ENCODE results near the gene ZFAND2A.

DNA sequence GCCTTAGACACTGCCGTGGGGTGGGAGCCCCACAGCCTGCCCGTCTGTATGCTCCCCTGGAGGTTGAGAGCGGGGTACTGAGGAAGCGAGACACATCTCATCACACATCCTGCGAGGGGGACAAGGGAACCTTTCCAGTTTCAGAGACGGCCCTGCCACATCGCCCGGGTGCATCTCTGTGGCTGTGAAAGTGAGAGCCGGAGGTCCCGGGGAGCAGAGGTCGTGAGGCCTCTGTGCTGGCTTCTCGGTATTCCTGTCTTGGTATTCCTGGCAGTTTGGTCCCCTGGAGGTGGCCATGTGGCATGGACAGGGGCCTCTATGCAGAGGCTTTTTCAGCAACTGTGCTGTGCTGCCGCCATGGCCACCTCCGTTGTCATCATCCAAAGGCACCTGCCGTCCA is 41.9 kb upstream of the ZFAND2A start:
- TF ChIP-seq, protein P1, sequence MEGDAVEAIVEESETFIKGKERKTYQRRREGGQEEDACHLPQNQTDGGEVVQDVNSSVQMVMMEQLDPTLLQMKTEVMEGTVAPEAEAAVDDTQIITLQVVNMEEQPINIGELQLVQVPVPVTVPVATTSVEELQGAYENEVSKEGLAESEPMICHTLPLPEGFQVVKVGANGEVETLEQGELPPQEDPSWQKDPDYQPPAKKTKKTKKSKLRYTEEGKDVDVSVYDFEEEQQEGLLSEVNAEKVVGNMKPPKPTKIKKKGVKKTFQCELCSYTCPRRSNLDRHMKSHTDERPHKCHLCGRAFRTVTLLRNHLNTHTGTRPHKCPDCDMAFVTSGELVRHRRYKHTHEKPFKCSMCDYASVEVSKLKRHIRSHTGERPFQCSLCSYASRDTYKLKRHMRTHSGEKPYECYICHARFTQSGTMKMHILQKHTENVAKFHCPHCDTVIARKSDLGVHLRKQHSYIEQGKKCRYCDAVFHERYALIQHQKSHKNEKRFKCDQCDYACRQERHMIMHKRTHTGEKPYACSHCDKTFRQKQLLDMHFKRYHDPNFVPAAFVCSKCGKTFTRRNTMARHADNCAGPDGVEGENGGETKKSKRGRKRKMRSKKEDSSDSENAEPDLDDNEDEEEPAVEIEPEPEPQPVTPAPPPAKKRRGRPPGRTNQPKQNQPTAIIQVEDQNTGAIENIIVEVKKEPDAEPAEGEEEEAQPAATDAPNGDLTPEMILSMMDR (IDR thresholded peaks at IDR 0.05 in 4 of 5, conservative IDR thresholded peaks at IDR 0.05 in 1 of 5), result no peak
- TF ChIP-seq POLR2A (IDR thresholded peaks at IDR 0.05), result no peak

Measured in gastrocnemius medialis (tissue), 4 donors.